ENCODE measurements around the gene ZYG11A.

The ZYG11A gene

GRCh38 chr1:52919051-52919722 lies 76.6 kb downstream of the ZYG11A start:
- no peak for TF ChIP-seq CTCF (IDR thresholded peaks at IDR 0.05; ENCODE audit: extremely low read depth, missing control alignments)
- DNase-seq (ENCODE audit: low spot score): no peak

- no peak for DNase-seq (ENCODE audit: low spot score)
- no peak for TF ChIP-seq CTCF (IDR thresholded peaks at IDR 0.05; ENCODE audit: extremely low read depth, missing control alignments)
These were observed 77.3 kb downstream of the ZYG11A start for GRCh38 chr1:52919723-52920483.

- no peak for DNase-seq (ENCODE audit: low spot score)
- no peak for TF ChIP-seq CTCF (IDR thresholded peaks at IDR 0.05; ENCODE audit: extremely low read depth, missing control alignments)
These were observed 78.3 kb downstream of the ZYG11A start for GRCh38 chr1:52920791-52921291.

GRCh38 chr1:52925571-52926005 lies 83.0 kb downstream of the ZYG11A start:
- TF ChIP-seq CTCF (IDR thresholded peaks at IDR 0.05; ENCODE audit: extremely low read depth, missing control alignments): no peak
- no peak for DNase-seq (ENCODE audit: low spot score)

GRCh38 chr1:52926864-52927211 lies 84.3 kb downstream of the ZYG11A start:
- TF ChIP-seq CTCF (IDR thresholded peaks at IDR 0.05; ENCODE audit: extremely low read depth, missing control alignments): no peak
- DNase-seq (ENCODE audit: low spot score): no peak

GRCh38 chr1:52927212-52928014 lies 84.9 kb downstream of the ZYG11A start, which contains the start of gene SCP2:
Gene SCP2 (plus strand): TSS chr1:52927276. CDS start chr1:52927397, 121 bp downstream.
- peak; percentile 89 for DNase-seq (ENCODE audit: low spot score)
- no peak for TF ChIP-seq CTCF (IDR thresholded peaks at IDR 0.05; ENCODE audit: extremely low read depth, missing control alignments)

Measured in GM20000 (cell line).